ENCODE measurements around the gene GRAMD1C. TPM values are rescaled to one million over a fixed set of nuclear protein-coding genes. Genes with fewer than 3 reads are reported as not detected.

GRAMD1C gene
- total RNA-seq, 1 donor from 2014 or later = 8.6 TPM

DNA sequence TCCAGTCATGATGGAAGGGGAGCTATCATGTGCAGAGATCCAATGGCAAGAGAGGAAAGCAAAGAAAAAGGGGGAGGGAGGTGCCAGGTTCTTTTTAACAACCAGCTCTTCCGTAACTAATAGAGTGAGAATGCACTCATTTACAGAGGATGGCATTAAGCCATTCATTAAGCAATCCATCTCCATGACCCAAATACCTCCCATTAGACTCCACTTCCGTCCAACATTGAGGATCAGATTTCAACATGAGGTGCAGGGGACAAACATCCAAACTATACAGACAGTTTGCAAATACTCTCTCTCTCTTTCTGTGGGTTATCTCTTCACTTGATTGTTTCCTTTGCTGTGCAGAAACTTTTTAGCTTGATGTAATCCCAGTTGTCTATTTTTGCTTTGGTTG lies 130.4 kb downstream of the GRAMD1C start:
- no peak for TF ChIP-seq CTCF (conservative IDR thresholded peaks at IDR 0.05; ENCODE audit: low read depth, low read length)
- no peak overlapping the region for H3K4me3 ChIP-seq (ENCODE audit: low read depth, low read length)
- DNase-seq (ENCODE audit: low read depth) = peak; percentile 7

- DNase-seq (ENCODE audit: low read depth) = no peak
- no peak overlapping the region for H3K4me3 ChIP-seq (ENCODE audit: low read depth, low read length)
- TF ChIP-seq CTCF (conservative IDR thresholded peaks at IDR 0.05; ENCODE audit: low read depth, low read length) = no peak
Observed at GRCh38 chr3:113977822-113978221, 139.2 kb downstream of the GRAMD1C start.

GRCh38 chr3:113979916-113980315 lies 141.3 kb downstream of the GRAMD1C start:
- no peak for TF ChIP-seq CTCF (conservative IDR thresholded peaks at IDR 0.05; ENCODE audit: low read depth, low read length)
- DNase-seq (ENCODE audit: low read depth) = no peak
- no peak overlapping the region for H3K4me3 ChIP-seq (ENCODE audit: low read depth, low read length)

- H3K4me3 ChIP-seq (ENCODE audit: low read depth, low read length) = no peak overlapping the region
- TF ChIP-seq CTCF (conservative IDR thresholded peaks at IDR 0.05; ENCODE audit: low read depth, low read length) = no peak
- no peak for DNase-seq (ENCODE audit: low read depth)
Observed at GRCh38 chr3:113981803-113982202, 143.2 kb downstream of the GRAMD1C start.

DNA sequence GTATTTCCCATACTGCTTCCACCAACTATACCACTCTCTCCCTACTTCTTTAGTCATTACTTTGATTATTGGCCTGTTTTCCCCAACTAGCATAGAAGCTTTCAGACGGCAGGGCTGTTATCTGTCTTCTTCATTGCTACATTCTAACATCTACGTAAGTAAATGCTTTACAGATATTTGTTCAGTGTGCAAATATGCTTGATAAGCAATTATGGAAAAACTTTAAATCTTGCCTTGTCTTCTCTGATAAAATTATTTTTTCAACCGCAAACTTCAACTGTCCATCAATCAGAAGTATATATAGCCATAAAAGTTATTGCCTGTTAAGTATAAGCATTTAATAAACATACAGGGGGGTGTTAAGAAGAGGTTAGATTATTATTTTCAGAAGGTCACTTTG lies 145.0 kb downstream of the GRAMD1C start:
- no peak for TF ChIP-seq CTCF (conservative IDR thresholded peaks at IDR 0.05; ENCODE audit: low read depth, low read length)
- no peak for DNase-seq (ENCODE audit: low read depth)
- H3K4me3 ChIP-seq (ENCODE audit: low read depth, low read length) = no peak overlapping the region

DNA sequence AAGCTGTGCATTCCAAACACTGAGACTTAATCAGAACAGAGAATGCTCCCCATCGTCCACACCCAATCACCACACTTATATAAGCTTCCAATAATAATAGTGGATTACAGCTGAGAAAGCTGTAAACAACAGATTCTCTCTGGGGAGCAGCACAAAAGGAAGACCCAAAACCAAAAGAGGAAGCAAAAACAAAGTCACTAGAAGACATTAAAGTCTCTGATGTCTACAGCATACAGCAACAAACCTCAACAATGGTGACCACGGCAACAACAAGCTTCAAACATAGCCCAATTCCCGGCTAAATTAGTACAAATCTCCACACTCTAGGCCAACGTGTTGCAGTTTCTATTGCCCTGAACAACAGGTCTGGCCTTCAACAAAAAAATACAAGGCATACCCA lies 147.0 kb downstream of the GRAMD1C start:
- no peak overlapping the region for H3K4me3 ChIP-seq (ENCODE audit: low read depth, low read length)
- DNase-seq (ENCODE audit: low read depth) = no peak
- TF ChIP-seq CTCF (conservative IDR thresholded peaks at IDR 0.05; ENCODE audit: low read depth, low read length) = no peak

Other genes starting within 250 kb of the GRAMD1C start
- gene USF3, start 142.1 kb upstream of the GRAMD1C start, total RNA-seq = 5.9 and 6.4 TPM in 2 replicates
- gene NAA50, start 92.5 kb upstream of the GRAMD1C start, total RNA-seq = 135 and 161 TPM in 2 replicates
- gene ATP6V1A, start 91.8 kb upstream of the GRAMD1C start, total RNA-seq = 40.4 and 42.2 TPM in 2 replicates
- gene ZDHHC23, start 109.2 kb downstream of the GRAMD1C start, total RNA-seq = 2.2 and 3.5 TPM in 2 replicates
- 1.2 and 2.1 TPM in 2 replicates for gene CCDC191, start 217.7 kb downstream of the GRAMD1C start, total RNA-seq
- gene QTRT2, start 217.9 kb downstream of the GRAMD1C start, total RNA-seq = 22.6 and 24.2 TPM in 2 replicates